Left lung (tissue), 10 donors: ENCODE measurements around the gene SPEG. TPM values are rescaled to one million over a fixed set of nuclear protein-coding genes. Genes with fewer than 3 reads are reported as not detected.

Source experiments
- ATAC-seq: fragments of 200-7000 bp; cut with Tn5 transposase; one replicate; pipeline ENCODE4 v1.9.1; 2020; ENCODE audit warnings: moderate library complexity
- DNase-seq, 4 donors: peaks; one replicate each; pipeline ENCODE4 v3.0.0-alpha.2; 2013 to 2020
- H3K27ac ChIP-seq, 2 donors: fragments of 200-600 bp; sonication (generic) in 1 of 2; one replicate each; pipeline versions ENCODE4 v1.5.0 to v1.8.0; 2020 to 2021
- H3K27me3 ChIP-seq, 2 donors: fragments of 200-600 bp; sonication (generic) in 1 of 2; one replicate each; pipeline versions ENCODE4 v1.5.0 to v1.8.0; 2020 to 2021
- H3K36me3 ChIP-seq, 2 donors: fragments of 200-600 bp; sonication (generic) in 1 of 2; one replicate each; pipeline versions ENCODE4 v1.5.0 to v1.8.0; 2020 to 2021
- H3K4me1 ChIP-seq, 2 donors: fragments of 200-600 bp; one replicate each; pipeline ENCODE4 v1.8.0; 2021
- H3K4me3 ChIP-seq, 2 donors: fragments of 200-600 bp; sonication (generic) in 1 of 2; one replicate each; pipeline versions ENCODE4 v1.5.0 to v1.8.0; 2020 to 2021; ENCODE audit warnings: mild to moderate bottlenecking in 1 of 2
- H3K9me3 ChIP-seq, 2 donors: fragments of 200-600 bp; sonication (generic) in 1 of 2; one replicate each; pipeline versions ENCODE4 v1.5.0 to v1.8.0; 2020 to 2021
- CTCF ChIP-seq, 2 donors: fragments of 200-600 bp; sonication (generic) in 1 of 2; IDR thresholded peaks; one replicate each; pipeline versions ENCODE4 v1.5.0 to v1.8.0; 2021; ENCODE audit warnings: antibody characterized with exemption in 2 of 2
- intact Hi-C, 2 donors: fragments of 100-400 bp; cut with DNase I; formaldehyde crosslinking; loops; one replicate each; pipeline versions ENCODE4 v1.11.2 to v1.14.2; 2022
- polyA plus RNA-seq, 6 donors: library from polyadenylated mRNA; unstranded; fragments of 120-200 nt; gene quantifications; one replicate each; pipeline ENCODE4 v1.2.1, GENCODE V29; 2013; ENCODE audit not compliant: insufficient read length in 6 of 6
- total RNA-seq, 2 donors: library from RNA; stranded (reverse); fragmentation: NEBNext Ultra II Directional; extraction: Animal tissue kit (Norgen Biotek cat#: 25700); gene quantifications; one replicate each; pipeline ENCODE4 v1.2.1, GENCODE V29; 2021
- donor health status: DM: no; HTN: yes; CAD: no.
- donor health status: DM: no; HTN: no; CAD: no.

The SPEG gene
- total and polyA plus RNA-seq, 8 donors = 7.3 to 34.2 (median 25.1) TPM

- no peak for DNase-seq
- TF ChIP-seq CTCF (IDR thresholded peaks at IDR 0.05) = no peak
- Histone ChIP-seq H3K4me3 (no peak overlapping the region), H3K4me1 (peaks cover 8 to 33% of the 10 kb centered on the region in 2 donors), H3K36me3 (peaks cover 0 to 31% of the 10 kb centered on the region in 2 donors), H3K27ac (no peak overlapping the region), H3K9me3 (no peaks in the 10 kb centered on the region), H3K27me3 (peaks cover 0 to 86% of the 10 kb centered on the region in 2 donors)
- no peak for ATAC-seq
- intact Hi-C loops = loop anchor here in 1 of 2 donors (5.0 kb wide), 1 partner anchor 102 kb away; no protein-coding TSS in a partner anchor
Observed at GRCh38 chr2:219539926-219540678, 105.5 kb downstream of the SPEG start.

GRCh38 chr2:219540784-219541504 is 106.3 kb downstream of the SPEG start:
- intact Hi-C loops = loop anchor here in 1 of 2 donors (5.0 kb wide), 1 partner anchor 101 kb away; no protein-coding TSS in a partner anchor
- Histone ChIP-seq H3K9me3 (no peaks in the 10 kb centered on the region), H3K36me3 (peaks cover 0 to 31% of the 10 kb centered on the region in 2 donors), H3K4me1 (peaks cover 8 to 33% of the 10 kb centered on the region in 2 donors), H3K27me3 (peaks cover 0 to 95% of the 10 kb centered on the region in 2 donors), H3K27ac (no peak overlapping the region), H3K4me3 (no peak overlapping the region)
- DNase-seq (no peak), ATAC-seq (no peak)
- TF ChIP-seq CTCF (IDR thresholded peaks at IDR 0.05) = no peak

DNA sequence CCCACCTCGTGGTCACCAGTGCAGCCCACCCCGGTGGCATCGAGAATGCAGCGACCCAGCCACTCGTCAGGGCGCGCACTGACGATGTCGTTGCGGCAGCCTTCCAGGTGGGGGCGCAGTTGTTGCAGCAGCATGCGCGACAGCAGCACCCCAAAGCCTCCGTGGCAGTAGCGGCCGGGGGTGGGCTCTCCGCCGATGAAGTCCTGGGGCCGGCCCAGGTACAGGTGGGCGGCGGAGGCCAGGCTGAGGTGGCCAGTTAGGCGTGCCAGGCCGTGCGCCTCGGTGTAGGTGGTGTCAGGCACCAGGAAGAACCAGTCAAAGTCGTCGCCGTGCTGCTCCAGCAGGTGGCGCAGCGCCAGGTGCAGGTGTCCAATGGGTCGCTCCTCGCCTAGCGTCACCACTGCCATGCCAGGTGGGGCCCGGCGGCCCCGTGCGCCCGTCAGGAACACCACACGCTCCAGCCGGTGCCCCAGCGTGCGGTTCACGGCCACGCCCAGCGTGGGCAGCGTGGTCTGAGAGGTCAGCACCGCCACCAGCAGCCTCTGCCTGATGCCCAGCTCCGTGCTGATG is 107.1 kb downstream of the SPEG start:
- H3K4me1 ChIP-seq = peaks cover 8 to 33% of the 10 kb centered on the region in 2 donors
- H3K27ac ChIP-seq = no peak overlapping the region
- intact Hi-C loops = loop anchor here in 1 of 2 donors (5.0 kb wide), 1 partner anchor 101 kb away; no protein-coding TSS in a partner anchor
- peaks cover 0 to 31% of the 10 kb centered on the region in 2 donors for H3K36me3 ChIP-seq
- no peaks in the 10 kb centered on the region for H3K9me3 ChIP-seq
- TF ChIP-seq CTCF (IDR thresholded peaks at IDR 0.05) = peak; percentile 84 to 87
- peaks cover 0 to 97% of the 10 kb centered on the region in 2 donors for H3K27me3 ChIP-seq
- ATAC-seq (peak; percentile 58), DNase-seq (peak in 3 of 4 donors; percentile 84 to 93 (median 85))
- H3K4me3 ChIP-seq = peak overlapping the region in 1 of 2 donors; percentile 69

DNA sequence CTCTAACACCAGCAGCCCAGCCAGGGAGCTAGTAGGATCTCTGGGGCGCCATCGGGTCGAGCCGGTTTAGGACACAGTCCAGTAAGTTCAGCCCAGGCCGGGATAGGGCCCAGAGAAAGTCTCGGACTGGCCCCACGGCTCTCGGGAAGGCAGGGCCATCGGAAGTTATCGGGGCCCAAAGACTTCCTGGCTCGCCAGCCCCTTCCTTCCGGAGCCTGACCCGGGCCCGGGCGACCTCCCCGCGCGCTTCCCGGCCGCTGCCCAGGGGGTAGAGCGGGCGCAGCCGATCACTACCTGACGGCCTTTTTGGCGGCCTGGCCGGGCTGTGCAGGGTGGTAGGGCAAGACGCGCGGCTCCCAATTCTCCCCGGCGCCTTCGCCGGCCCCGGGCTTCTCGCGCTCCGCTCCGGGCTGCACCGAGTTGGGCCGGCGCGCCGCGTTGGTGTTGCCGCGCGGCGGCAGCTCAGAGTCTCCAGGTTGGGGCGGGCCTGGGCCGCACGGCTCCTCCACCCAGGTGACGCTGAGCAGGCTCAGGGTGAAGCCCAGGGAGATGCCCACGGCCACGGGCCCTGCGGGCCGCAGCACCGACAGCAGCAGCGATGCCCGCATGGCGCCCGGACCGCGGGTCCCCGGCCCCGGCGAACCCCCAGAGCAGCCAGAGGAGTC is 108.4 kb downstream of the SPEG start:
- Histone ChIP-seq H3K36me3 (peaks cover 0 to 31% of the 10 kb centered on the region in 2 donors), H3K27ac (peak overlapping the region; percentile 81 to 92), H3K4me3 (peak overlapping the region; percentile 69 to 75), H3K9me3 (no peaks in the 10 kb centered on the region), H3K4me1 (peaks cover 8 to 33% of the 10 kb centered on the region in 2 donors), H3K27me3 (peaks cover 0 to 91% of the 10 kb centered on the region in 2 donors)
- intact Hi-C loops = loop anchor here in 1 of 2 donors (5.0 kb wide), 1 partner anchor 99 kb away; no protein-coding TSS in a partner anchor
- DNase-seq = no peak
- peak; percentile 37 for ATAC-seq
- no peak for TF ChIP-seq CTCF (IDR thresholded peaks at IDR 0.05)
